NCI-H510A treated with DMSO at 0.1 percent for 48 hours (cell line): ENCODE results near the gene P2RX7.

Experiments
- DNase-seq: peaks from one replicate; lab custom pipeline; 2025; lab: John Stamatoyannopoulos, UW

Gene P2RX7

DNA sequence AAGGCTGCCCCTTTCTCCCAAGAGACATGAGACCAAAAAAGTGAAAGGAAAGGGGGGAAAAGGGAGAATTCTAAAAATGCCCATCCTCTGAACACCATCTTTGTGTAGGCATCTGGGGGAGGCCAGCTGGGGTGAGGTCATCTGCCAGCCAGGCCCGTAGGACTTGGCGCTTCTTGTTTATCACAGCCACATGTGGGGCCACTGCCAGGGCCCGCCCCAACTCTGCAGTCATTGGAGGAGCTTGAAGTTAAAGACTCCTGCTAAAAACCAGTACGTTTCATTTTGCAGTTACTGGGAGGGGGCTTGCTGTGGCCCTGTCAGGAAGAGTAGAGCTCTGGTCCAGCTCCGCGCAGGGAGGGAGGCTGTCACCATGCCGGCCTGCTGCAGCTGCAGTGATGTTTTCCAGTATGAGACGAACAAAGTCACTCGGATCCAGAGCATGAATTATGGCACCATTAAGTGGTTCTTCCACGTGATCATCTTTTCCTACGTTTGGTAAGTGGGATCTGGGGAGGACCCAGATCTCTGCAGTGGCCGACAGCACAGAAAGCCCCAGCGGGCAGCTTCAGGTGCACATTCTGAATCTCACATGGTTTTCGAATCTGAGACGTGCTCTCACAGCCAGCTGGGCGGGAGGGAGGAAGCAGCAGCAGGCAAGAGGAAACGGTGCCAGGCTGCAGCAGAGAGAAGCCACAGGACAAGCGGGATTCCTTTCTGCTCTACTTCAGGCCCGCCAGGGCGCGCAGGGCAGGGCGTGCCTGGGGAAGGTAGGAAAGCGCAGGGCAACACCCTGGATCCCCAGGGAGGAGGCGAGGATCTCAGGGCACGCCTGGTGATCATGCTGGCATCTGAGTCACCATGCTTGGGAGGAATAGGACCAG lies at the start of gene P2RX7:
Gene P2RX7, plus strand, starts transcription at position 276 of the 881 bp plus-strand sequence. Its CDS starts 95 bp downstream, at position 371.
- DNase-seq = peak; percentile 83

DNA sequence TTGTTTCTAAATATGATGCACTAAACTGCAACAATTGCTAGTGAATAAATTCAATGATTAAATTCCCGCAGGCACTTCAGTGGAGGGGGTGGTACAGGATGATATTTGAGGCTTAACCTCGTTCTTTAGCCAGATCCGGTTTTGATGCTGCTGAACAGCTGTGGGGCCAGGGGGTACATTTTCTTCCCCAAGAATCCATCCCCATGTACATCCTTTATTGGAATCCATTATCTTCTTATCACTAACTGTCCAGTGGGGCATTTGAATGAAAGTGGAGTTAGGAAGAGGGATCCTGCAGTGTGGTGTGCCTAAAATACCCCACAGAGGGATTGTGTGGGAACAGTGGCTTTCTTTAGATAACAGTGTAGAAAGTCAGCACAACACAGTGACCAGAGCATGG lies 48.4 kb upstream of the P2RX7 start:
- no peak for DNase-seq

DNA sequence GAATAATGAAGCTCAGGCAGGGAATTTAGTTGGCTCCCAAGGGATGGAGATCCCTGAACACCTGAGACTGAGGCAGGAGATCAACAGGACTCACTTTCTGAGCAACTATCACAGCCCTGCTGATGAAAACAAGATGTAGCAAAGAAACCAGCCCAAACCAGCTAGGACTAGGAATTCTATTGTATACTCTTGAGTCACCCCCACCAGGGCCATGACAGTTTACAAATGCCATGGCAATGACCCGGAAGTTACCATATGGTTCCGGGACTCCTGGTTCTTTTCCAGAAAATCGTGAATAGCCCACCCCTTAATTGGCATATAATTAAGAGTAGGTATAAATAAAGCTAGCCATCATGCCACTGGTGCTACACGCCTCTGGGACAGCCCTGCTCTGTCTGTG lies 47.6 kb upstream of the P2RX7 start:
- no peak for DNase-seq

DNA sequence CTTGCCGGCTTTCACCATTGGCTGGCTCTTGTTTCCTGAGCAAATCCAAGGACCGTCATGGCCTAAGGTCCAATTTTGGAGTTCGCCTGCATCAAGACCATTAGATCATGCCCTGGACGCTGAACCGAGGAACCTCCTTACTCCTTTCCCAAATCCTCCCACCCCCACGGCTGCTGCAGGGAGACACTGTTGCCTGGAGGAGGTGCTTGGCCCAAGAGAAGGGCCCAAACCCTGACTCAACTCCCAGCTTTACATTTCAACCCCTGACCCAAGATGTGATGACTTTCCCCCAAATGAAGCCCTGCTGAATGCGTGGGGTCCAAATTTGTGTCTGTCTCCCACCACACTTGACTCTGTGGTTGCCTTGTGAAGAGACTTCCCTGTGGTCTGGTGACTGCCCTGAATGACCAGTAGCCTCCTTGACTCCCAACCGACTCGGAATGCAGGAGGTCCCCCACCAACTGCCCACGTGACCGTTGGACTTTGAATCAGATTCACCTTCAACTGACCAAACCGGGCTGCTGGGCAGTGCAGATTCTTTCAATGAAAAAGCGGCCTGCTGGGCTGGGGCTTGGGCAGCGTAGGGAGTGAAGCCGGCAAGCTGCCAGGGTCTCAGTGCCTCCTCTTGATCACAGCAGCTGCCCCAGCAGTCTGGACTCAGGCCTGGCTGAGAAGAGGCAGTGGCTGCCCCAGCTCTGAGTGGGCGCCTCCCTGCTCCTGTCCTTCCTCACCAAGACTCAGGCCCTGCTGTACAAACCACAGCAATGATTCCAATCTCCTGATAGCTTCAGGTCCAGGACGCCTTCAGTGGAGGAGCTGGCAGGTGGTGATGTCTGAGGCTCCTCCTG lies 46.9 kb upstream of the P2RX7 start:
- no peak for DNase-seq

DNA sequence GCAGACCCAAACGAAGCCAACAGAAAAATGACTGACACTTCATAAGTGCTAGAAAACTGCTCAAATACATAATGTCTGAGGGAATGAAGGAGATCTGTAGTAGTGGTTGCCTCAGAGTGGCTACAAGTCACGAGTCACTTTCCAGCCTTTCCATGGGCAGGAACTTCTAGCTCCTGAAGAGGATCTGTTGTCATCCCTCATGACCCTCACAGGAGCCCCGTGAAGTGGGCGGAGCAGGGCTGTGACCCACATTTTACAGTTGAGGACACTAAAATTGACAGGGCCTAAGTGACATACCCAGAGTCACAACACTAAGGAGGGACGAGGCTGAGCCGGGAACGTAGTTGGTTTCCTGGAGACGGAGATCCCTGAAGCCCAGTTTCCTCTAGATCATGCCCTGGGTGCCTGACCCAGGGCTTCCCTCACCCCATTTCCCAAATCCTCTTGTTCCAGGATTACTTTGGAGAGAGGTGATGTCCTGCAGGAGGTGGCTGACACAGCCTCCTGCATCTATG lies 45.8 kb upstream of the P2RX7 start:
- DNase-seq = no peak

DNA sequence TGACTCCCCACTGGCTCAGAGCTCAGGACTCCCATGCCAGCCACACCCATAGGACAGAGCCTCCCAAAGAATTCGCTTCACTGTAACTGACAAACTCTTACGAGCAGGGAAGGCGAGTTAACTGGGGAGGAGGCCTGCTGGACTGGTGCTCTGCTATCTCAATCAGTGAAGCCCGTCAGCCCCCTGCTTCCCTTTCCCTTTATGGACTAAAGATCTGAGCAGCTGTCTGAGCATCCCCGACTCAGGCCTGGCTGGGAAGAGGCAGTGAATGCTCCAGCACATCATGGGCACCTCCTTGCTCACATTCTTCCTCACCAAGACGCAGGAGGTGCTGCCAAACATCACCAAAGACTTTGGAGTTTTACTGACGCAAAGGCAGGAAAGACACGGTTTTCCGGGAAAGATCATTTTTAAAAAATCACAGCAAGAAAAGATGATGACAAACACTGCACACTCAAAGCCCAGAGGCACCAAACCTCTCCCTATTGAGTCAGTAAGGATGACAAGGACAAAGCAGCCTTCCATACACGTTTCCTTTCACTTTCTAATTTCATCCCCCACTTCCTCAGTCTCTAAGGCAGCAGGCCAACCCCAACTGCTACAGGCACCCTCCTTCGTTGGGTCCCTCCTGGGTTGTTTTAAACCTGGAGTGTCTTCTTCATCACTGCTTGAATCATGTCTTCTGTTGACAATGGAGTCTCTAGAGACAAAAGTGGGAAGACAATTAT lies 45.0 kb upstream of the P2RX7 start:
- no peak for DNase-seq

DNA sequence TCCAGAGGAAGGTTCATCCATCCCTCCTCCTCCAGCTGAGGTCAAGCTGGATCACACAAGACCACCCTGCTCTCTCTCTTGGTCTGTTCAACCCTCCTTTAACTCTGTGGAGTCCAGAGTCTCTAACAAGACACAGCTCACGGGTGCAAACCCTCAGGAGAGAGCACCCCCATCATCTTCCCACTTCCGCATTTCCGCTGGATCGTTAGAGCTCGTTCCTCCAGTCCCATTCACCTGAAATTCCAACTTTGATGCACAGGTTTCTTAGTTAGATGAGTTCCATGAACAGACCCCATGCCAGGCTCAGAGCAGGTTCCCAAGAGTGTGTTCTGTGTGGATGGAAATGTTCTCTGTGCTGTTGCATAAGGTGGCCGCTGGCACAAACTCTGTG lies 44.5 kb upstream of the P2RX7 start:
- no peak for DNase-seq

DNA sequence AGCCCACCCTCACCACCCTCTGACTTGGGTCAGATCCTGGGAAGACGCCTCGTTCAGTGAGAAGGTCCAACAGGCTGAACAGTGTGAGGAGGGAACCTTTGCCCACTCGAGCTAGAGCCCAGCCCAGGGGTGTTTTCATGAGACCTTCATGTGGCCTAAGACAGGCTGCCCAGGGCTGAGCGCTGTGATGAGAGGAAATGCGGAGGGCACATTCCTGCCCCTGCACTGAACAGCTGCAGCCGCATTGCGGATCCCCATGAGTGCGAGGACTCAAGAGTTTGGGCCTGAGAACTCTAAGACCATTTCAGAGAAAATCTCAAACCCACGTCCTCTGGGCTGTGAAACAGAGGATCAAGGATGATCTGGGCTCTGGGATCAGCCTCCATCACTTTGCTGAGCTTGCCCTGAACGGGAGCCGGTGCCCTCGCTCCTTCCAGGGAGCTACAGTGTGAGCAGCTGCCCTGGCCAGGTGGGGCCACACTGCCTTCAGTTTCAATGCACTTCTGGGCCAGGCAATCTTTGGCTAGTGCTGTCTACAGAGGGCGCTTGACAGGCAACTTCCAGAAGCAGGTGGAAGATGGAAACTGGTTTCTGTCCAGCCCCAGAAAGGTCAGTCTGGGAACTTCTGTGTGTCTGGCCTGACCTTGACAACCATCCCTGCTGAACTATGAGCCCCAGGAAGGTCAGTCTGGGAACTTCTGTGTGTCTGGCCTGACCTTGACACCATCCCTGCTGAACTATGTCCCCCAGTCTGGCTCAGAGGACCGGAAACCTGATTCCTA lies 43.5 kb upstream of the P2RX7 start:
- no peak for DNase-seq

DNA sequence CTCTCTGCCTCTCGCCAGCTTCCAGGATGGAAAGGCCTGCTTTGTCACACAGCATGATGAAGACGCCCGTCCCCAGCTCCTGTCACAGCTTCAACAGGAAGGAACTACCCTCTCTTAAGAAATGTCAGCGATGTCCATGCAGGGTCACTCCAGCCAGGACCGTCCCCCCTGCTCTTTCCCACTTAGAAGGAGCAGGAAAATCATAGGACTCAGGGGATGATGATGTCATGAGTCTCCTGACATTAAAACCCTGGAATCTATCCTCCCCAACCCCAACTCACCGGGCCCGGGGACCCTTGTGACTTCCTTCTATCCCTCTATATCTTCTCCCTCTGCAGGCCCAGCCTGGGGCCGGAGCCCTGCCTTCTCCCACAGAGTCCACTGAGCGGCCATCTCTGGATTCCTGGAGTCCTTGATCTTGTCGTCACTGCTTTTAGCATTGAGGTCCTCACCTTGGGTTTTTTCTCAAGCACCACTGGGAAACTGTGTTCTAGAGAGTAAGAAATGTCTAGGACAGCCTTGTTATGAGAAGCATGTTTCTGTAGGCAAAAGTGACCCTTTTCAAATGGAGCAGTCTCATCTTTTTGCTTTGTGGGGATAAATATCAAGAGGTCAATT lies 42.8 kb upstream of the P2RX7 start:
- DNase-seq = no peak

DNA sequence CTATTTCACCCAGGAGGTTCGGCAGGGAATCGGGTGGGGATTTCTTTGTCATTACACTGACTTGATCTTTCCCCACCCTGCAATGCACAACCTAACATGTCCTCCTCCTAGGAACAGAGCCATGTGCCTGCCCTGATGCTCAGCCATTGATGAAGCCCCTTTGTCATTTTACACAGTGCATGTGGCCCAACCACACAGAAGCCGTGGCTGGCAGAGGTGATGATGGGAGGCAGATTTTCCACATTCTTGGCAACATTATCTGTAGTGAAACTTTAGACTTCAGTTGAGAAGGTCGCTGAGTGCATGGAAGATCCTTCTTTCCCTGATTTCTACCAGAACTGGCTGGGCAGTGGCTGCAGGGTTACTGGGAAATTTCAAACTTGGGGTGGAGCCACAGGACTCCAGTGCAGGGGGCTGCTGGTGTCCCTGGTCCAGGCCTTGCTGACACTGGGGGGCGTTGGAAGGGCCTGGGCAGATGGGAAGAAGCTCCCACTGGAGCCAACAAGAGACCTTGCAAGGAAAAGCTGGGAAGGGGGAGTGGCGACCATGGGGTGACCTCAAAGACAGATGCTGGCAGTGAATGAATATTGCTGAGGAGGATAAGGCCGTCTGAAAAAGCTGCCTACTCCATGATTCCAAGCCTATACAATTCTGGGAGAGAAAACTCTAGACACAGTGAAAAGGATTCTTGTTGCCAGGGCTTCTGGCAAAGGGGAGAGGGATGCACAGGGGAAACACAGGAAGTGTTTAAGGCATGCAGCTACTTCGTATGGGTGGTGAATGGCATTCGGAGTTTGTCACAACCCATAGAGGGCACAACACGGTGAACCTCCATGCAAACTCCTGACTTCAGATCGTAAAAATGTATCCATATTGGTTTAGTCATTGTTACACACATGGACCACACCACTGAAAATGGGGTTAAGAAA lies 41.8 kb upstream of the P2RX7 start:
- no peak for DNase-seq

DNA sequence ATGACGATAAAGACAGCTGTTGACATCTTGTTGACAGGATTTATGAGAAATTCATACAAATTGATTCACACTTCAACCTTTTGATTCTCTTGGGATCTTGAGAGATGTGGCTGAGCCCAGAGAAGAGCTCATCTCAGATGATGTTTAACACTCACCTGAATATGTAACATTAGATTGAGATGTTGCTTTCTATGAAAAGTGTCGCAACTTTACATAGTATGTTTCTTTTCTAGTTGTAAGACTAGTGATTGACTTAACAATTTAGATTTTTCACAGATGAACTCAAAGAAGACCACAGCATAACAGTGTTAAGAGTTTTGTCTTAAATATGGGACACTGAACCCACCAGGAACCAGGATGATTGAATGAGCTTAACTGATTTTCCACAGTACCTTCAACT lies 40.6 kb upstream of the P2RX7 start:
- DNase-seq = no peak

DNA sequence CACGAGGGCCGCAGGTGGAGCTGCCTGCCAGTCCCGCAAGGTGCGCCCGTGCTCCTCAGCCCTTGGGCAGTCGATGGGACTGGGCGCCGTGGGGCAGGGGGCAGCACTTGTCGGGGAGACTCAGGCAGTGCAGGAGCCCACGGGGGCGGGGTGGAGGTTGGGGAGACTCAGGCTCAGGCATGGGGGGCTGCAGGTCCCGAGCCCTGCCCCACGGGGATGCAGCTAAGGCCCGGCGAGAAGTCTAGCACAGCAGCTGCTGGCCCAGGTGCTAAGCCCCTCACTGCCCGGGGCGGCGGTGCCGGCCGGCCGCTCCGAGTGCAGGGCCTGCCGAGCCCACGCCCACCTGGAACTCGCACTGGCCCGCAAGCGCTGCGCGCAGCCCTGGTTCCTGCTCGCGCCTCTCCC lies 39.2 kb upstream of the P2RX7 start:
- DNase-seq = no peak

DNA sequence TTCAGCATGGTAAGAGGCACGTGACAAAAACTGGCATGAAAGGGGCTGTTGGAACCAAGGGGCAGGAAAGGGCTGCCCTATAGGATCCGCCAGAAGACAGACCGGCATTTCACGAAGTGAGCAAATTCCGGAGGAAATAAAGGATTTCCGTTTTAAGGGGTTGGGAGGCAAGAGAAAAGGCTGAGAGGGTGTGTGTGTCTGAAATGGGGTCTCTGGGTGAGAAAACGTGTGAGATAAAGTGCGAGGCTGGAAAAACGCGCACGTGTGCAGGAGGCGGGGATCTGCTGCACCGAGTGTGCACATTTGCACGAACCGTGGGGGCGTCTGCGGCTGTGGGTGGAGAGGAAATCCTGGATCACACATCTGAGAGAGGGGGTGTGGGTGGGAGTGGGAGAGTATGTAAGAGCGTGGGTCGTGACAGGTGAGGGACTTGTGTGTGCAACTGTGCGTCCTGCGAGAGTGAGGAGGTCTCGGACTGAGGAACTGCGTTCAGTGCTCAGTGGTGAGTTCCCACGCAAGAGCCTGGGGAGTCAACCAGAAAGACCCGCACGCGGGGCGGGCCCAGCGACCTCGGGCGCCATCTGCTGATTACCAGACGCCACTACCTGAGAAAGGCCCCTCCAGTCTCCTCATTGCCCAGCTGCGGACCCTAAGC lies 37.0 kb upstream of the P2RX7 start:
- peak; percentile 79 for DNase-seq

DNA sequence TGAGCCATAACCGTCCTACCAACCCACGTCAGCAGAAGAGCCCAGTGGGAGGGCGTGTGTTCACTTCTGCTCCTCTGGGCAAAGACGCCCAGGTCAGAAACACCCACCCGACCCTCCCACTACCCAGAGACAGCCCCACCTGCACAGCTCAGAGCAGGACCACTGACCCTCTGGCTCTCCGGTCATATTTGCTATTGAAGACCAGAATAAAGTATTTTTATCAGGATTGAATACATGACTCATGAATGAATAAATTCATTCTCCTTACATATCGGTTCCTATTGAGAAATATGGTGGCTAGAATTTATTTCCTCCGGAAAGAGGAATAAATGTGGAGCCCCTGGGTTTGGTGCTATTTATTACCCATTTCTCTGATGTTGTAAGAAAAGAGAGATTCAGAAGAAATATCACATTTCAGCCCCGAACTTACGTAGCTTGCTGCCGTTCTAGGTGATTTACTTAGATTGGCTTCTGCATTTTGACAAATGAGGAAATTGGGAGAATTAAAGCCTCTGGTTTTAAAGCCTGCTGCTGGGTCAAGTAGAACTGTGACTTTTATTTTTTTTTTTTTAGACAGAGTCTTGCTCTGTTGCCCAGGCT lies 36.4 kb upstream of the P2RX7 start:
- DNase-seq = no peak

DNA sequence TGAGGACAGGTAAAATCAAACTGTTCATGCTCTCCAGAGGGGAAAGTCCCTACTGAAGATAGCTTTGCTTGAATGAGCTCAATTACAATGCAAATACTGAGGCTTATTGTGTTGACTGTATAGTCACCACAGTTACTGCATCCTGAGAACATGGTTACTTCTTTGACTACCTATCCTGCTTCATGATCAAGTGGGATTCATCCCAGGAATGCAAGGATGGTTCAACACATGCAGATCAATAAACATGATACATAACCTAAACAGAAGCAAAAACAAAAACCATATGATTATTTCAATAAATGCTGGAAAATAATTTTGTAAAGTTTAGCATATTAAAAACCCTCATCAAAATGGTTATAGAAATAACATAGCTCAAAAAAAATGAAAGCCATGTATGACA lies 32.9 kb upstream of the P2RX7 start:
- no peak for DNase-seq

DNA sequence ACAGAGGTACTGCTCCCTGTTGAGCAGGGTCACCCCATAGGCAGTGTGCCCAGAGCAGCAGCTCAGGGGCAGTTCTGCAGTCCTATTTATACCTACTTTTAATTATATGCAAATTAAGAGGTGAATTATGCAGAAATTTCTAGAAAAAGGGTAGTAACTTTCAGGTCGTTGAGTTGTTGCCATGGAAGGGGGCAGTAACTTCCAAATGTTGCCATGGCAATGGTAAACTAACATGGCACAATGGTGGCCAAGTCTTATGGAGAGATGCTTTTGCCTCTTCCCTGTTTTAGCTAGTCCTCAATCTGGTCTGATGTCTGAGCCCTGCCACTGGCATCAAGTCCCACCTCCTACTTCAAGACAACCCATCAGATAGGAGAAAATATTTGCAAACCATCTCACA lies 30.4 kb upstream of the P2RX7 start:
- DNase-seq = no peak

DNA sequence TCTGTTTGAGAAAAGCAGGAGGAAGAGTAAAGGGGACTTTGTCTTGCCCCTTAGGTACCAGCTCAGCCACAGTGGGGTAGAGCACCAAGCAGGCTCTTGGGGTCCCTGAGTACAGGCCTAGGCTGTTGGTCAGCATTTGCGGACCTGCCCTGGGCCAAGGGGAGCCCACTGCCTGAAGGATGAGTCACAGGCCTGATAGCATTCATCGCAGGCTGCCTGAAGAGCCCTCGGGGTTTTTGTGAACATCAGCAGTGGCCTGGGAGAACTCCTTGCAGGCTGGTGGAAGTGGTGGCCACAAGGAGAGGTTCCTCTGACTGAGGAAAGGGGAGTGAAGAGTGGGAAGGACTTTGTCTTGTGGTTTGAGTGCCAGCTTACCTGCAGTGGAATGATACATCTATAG lies 25.0 kb upstream of the P2RX7 start:
- no peak for DNase-seq

DNA sequence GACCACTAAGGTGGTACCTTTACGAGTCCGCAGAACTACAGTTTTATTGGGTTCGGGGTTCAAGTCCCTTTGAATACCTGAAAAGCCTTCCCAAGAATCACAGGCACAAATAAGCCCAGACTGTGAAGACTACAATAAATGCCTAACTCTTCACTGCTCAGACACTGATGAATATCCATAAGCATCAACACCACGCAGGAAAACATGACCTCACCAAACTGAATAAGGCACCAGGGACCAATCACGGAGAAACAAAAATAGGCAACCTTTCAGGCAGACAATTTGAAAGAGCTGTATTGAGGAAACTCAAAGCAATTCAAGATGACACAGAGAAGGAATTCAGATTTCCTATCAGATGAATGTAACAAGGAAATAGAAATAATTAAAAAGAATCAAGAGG lies 24.2 kb upstream of the P2RX7 start:
- no peak for DNase-seq
